Measurements from ENCODE around the gene UBAC2. TPM values are rescaled to one million over a fixed set of nuclear protein-coding genes. Genes with fewer than 3 reads are reported as not detected.

The UBAC2 gene
- total and polyA plus RNA-seq, 4 donors: 49.9 to 77.1 (median 53.7) TPM

- no peak for TF ChIP-seq CTCF (IDR thresholded peaks at IDR 0.05; ENCODE audit: control extremely low read depth, extremely low read depth)
- 68 to 76% methylated on average over 2 of the region's 2 CpGs for WGBS, 2 donors
- H3K9ac ChIP-seq (ENCODE audit: insufficient read depth in 1 of 2, low read length in 2 of 2): no peak overlapping the region
- ATAC-seq (ENCODE audit: insufficient read depth, low FRiP score): no peak
- no peaks in the 10 kb centered on the region for H3K27me3 ChIP-seq (ENCODE audit: control insufficient read depth in 3 of 3, insufficient read depth in 3 of 3, low read length in 2 of 3)
- H3K36me3 ChIP-seq (ENCODE audit: control insufficient read depth in 4 of 4, insufficient read depth in 4 of 4, low read length in 4 of 4): peaks cover 0 to 5% (median 1%) of the 10 kb centered on the region in 4 donors
- H3K4me3 ChIP-seq: no peak overlapping the region
- peaks cover 0 to 29% (median 5%) of the 10 kb centered on the region in 5 donors for H3K4me1 ChIP-seq (ENCODE audit: control insufficient read depth in 5 of 5, insufficient read depth in 5 of 5, low read length in 5 of 5)
- H3K27ac ChIP-seq (ENCODE audit: low read depth in 1 of 2, low read length in 1 of 2): no peak overlapping the region
- no peaks in the 10 kb centered on the region for H3K9me3 ChIP-seq (ENCODE audit: control insufficient read depth in 4 of 4, insufficient read depth in 3 of 4, low read length in 3 of 4)
- no peak for DNase-seq
Measured at GRCh38 chr13:99224021-99224420, 23.4 kb downstream of the UBAC2 start.

- TF ChIP-seq CTCF (IDR thresholded peaks at IDR 0.05; ENCODE audit: control extremely low read depth, extremely low read depth): no peak
- WGBS, 2 donors: 29 to 61% methylated on average over 4 of the region's 4 CpGs
- Histone ChIP-seq H3K9ac (ENCODE audit: insufficient read depth in 1 of 2, low read length in 2 of 2) (no peak overlapping the region), H3K27ac (ENCODE audit: low read depth in 1 of 2, low read length in 1 of 2) (no peak overlapping the region), H3K4me3 (no peak overlapping the region), H3K36me3 (ENCODE audit: control insufficient read depth in 4 of 4, insufficient read depth in 4 of 4, low read length in 4 of 4) (peaks cover 0 to 5% (median 1%) of the 10 kb centered on the region in 4 donors), H3K27me3 (ENCODE audit: control insufficient read depth in 3 of 3, insufficient read depth in 3 of 3, low read length in 2 of 3) (no peaks in the 10 kb centered on the region), H3K4me1 (ENCODE audit: control insufficient read depth in 5 of 5, insufficient read depth in 5 of 5, low read length in 5 of 5) (peaks cover 0 to 28% (median 5%) of the 10 kb centered on the region in 5 donors), H3K9me3 (ENCODE audit: control insufficient read depth in 4 of 4, insufficient read depth in 3 of 4, low read length in 3 of 4) (no peaks in the 10 kb centered on the region)
- DNase-seq: no peak
- no peak for ATAC-seq (ENCODE audit: insufficient read depth, low FRiP score)
Measured at GRCh38 chr13:99225078-99225477, 24.4 kb downstream of the UBAC2 start.

- no peaks in the 10 kb centered on the region for H3K9me3 ChIP-seq (ENCODE audit: control insufficient read depth in 4 of 4, insufficient read depth in 3 of 4, low read length in 3 of 4)
- no peak for TF ChIP-seq CTCF (IDR thresholded peaks at IDR 0.05; ENCODE audit: control extremely low read depth, extremely low read depth)
- H3K4me3 ChIP-seq: no peak overlapping the region
- peaks cover 0 to 32% (median 3%) of the 10 kb centered on the region in 5 donors for H3K4me1 ChIP-seq (ENCODE audit: control insufficient read depth in 5 of 5, insufficient read depth in 5 of 5, low read length in 5 of 5)
- H3K27ac ChIP-seq (ENCODE audit: low read depth in 1 of 2, low read length in 1 of 2): no peak overlapping the region
- ATAC-seq (ENCODE audit: insufficient read depth, low FRiP score) (no peak), DNase-seq (no peak)
- H3K36me3 ChIP-seq (ENCODE audit: control insufficient read depth in 4 of 4, insufficient read depth in 4 of 4, low read length in 4 of 4): peaks cover 0 to 5% (median 1%) of the 10 kb centered on the region in 4 donors
- 85% methylated on average over 2 of the region's 2 CpGs for WGBS, 2 donors
- H3K27me3 ChIP-seq (ENCODE audit: control insufficient read depth in 3 of 3, insufficient read depth in 3 of 3, low read length in 2 of 3): no peaks in the 10 kb centered on the region
- no peak overlapping the region for H3K9ac ChIP-seq (ENCODE audit: insufficient read depth in 1 of 2, low read length in 2 of 2)
Measured at GRCh38 chr13:99226513-99226912, 25.9 kb downstream of the UBAC2 start.

- Histone ChIP-seq H3K36me3 (ENCODE audit: control insufficient read depth in 4 of 4, insufficient read depth in 4 of 4, low read length in 4 of 4) (peaks cover 0 to 5% (median 1%) of the 10 kb centered on the region in 4 donors), H3K4me1 (ENCODE audit: control insufficient read depth in 5 of 5, insufficient read depth in 5 of 5, low read length in 5 of 5) (peaks cover 0 to 36% (median 3%) of the 10 kb centered on the region in 5 donors), H3K4me3 (no peak overlapping the region), H3K27ac (ENCODE audit: low read depth in 1 of 2, low read length in 1 of 2) (no peak overlapping the region), H3K9ac (ENCODE audit: insufficient read depth in 1 of 2, low read length in 2 of 2) (no peak overlapping the region), H3K9me3 (ENCODE audit: control insufficient read depth in 4 of 4, insufficient read depth in 3 of 4, low read length in 3 of 4) (no peaks in the 10 kb centered on the region), H3K27me3 (ENCODE audit: control insufficient read depth in 3 of 3, insufficient read depth in 3 of 3, low read length in 2 of 3) (no peaks in the 10 kb centered on the region)
- WGBS, 2 donors: 89 to 92% methylated on average over 6 of the region's 6 CpGs
- no peak for ATAC-seq (ENCODE audit: insufficient read depth, low FRiP score)
- DNase-seq: no peak
- TF ChIP-seq CTCF (IDR thresholded peaks at IDR 0.05; ENCODE audit: control extremely low read depth, extremely low read depth): no peak
Measured at GRCh38 chr13:99227331-99227900, 26.8 kb downstream of the UBAC2 start.
